ENCODE data around the gene TTC34. TPM values are rescaled to one million over a fixed set of nuclear protein-coding genes. Genes with fewer than 3 reads are reported as not detected.
"Not testable (repeated sequence)": the region's sequence is repeated elsewhere in the genome, so short reads cannot be mapped to it uniquely, and the experiment has no call there.

TTC34 gene
- polyA plus RNA-seq, 3 donors: 0.90 to 2.1 (median 0.98) TPM

DNA sequence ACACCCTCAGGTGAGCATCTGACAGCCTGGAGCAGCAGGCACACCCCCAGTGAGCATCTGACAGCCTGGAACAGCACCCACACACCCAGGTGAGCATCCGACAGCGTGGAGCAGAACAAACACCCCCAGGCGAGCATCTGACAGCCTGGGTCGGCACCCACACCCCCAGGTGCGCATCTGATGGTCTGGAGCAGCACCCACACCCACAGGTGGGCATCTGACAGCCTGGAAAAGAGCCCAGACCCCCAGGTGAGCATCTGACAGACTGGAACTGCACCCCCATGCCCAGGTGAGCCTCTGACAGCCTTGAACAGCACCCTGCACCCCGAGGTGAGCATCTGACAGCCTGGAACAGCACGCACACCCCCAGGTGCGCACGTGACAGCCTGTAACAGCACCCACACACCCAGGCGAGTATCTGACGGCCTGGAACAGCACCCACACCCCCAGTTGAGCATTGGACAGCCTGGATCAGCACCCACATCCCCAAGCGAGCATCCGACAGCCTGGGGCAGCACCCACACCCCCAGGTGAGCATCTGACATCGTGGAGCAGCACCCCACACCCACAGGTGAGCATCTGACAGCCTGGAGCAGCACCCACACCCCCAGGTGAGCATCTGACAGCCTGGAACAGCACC, 51.3 kb downstream of the TTC34 start:
- DNase-seq (ENCODE audit: extremely low read depth in 1 of 11, low read depth in 9 of 11, low spot score in 4 of 11): not testable (repeated sequence)

DNA sequence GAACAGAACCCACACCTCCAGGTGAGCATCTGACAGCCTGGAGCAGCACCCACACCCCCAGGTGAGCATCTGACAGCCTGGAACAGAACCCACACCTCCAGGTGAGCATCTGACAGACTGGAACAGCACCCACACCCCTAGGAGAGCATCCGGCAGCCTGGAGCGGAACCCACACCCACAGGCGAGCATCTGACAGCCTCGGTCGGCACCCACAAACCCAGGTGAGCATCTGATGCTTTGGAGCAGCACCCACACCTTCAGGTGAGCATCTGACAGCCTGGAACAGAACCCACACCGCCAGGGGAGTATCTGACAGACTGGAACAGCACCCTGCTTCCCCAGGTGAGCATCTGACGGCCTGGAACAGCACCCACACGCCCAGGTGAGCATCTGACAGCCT, 52.9 kb downstream of the TTC34 start:
- not testable (repeated sequence) for DNase-seq (ENCODE audit: extremely low read depth in 1 of 11, low read depth in 9 of 11, low spot score in 4 of 11)

DNA sequence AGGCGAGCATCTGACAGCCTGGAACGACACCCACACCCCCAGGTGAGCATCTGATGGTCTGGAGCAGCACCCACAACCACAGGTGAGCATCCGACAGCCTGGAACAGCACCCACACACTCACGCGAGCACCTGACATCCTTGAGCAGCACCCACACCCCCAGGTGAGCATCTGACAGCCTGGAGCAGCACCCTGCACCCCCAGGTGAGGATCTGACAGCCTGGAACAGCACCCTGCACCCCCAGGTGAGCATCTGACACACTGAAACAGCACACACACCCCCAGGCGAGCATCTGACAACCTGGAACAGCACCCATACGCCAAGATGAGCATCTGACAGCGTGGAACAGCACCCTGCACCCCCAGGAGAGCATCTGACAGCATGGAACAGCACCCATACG, 106.7 kb downstream of the TTC34 start:
- DNase-seq (ENCODE audit: extremely low read depth in 1 of 11, low read depth in 9 of 11, low spot score in 4 of 11): not testable (repeated sequence)

DNA sequence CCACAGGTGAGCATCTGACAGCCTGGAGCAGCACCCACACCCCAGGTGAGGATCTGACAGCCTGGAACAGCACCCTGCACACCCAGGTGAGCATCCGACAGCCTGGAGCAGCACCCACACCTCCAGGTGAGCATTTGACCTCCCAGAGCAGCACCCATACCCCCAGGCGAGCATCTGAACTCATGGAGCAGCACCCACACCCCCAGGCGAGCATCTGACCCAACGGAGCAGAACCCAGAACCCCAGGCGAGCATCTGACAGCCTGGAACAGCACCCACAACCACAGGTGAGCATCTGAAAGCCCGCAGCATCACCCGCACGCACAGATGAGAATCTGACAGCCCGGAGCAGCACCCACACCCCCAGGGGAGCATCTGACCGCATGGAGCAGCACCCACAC, 111.3 kb downstream of the TTC34 start:
- not testable (repeated sequence) for DNase-seq (ENCODE audit: extremely low read depth in 1 of 11, low read depth in 9 of 11, low spot score in 4 of 11)

DNA sequence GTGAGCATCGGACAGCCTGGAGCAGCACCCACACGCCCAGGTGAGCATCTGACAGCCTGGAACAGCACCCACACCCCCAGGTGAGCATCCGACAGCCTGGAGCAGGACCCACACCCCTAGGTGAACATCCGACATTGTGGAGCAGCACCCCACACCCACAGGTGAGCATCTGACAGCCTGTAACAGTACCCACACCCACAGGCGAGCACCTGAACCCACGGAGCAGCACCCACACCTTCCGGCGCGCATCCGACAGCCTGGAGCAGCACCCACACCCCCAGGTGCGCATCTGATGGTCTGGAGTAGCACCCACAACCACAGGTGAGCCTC, 113.2 kb downstream of the TTC34 start:
- not testable (repeated sequence) for DNase-seq (ENCODE audit: extremely low read depth in 1 of 11, low read depth in 9 of 11, low spot score in 4 of 11)

DNA sequence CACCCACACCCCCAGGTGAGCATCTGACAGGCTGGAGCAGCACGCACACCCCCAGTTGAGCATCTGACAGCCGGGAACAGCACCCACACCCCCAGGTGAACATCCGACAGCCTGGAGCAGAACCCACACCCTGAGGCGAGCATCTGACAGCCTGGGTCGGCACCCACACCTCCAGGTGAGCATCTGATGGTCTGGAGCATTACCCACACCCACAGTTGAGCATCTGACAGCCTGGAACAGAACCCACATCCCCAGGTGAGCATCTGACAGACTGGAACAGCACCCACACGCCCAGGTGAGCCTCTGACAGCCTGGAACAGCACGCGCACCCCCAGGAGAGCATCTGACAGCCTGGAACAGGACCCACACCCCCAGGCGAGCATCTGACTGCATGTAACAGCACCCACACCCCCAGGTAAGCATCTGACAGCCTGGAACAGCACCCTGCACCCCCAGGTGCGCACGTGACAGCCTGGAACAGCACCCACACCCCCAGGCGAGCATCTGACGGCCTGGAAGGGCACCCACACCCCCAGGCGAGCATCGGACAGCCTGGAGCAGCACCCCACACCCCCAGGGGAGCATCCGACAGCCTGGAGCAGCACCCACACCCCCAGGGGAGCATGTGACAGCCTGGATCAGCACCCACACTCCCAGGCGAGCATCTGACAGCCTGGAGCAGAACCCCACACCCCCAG, 113.7 kb downstream of the TTC34 start:
- DNase-seq (ENCODE audit: extremely low read depth in 1 of 11, low read depth in 9 of 11, low spot score in 4 of 11): not testable (repeated sequence)

DNA sequence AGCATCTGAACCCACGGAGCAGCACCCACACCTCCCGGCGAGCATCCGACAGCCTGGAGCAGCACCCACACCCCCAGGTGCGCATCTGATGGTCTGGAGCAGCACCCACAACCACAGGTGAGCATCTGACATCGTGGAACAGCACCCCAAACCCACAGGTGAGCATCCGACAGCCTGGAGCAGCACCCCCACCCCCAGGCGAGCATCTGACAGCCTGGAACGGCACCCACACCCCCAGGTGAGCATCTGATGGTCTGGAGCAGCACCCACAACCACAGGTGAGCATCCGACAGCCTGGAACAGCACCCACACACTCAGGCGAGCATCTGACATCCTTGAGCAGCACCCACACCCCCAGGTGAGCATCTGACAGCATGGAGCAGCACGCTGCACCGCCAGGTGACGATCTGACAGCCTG, 114.3 kb downstream of the TTC34 start:
- not testable (repeated sequence) for DNase-seq (ENCODE audit: extremely low read depth in 1 of 11, low read depth in 9 of 11, low spot score in 4 of 11)

DNA sequence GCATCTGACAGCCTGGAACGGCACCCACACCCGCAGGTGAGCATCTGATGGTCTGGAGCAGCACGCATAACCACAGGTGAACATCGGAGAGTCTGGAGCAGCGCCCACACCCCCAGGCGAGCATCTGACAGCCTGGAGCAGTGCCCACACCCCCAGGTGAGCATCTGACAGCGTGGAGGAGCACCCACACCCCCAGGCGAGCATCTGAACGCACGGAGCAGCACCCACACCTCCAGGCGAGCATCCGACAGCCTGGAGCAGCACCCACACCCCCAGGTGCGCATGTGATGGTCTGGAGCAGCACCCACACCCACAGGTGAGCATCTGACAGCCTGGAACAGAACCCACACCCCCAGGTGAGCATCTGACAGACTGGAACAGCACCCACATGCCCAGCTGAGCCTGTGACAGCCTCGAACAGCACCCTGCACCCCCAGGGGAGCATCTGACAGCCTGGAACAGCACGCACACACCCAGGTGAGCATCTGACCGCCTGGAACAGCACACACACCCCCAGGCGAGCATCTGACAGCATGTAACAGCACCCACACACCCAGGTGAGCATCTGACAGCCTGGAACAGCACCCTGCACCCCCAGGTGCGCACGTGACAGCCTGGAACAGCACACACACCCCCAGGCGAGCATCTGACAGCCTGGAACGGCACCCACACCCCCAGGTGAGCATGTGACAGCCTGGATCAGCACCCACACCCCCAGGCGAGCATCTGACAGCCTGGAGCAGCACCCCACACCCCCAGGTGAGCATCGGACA, 115.2 kb downstream of the TTC34 start:
- not testable (repeated sequence) for DNase-seq (ENCODE audit: extremely low read depth in 1 of 11, low read depth in 9 of 11, low spot score in 4 of 11)

DNA sequence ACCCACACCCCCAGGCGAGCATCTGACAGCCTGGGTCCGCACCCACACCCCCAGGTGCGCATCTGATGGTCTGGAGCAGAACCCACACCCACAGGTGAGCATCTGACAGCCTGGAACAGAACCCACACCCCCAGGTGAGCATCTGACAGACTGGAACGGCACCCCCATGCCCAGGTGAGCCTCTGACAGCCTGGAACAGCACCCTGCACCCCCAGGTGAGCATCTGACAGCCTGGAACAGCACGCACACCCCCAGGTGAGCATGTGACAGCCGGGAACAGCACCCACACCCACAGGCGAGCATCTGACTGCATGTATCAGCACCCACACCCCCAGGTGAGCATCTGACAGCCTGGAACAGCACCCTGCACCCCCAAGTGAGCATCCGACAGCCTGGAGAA, 115.8 kb downstream of the TTC34 start:
- not testable (repeated sequence) for DNase-seq (ENCODE audit: extremely low read depth in 1 of 11, low read depth in 9 of 11, low spot score in 4 of 11)

DNA sequence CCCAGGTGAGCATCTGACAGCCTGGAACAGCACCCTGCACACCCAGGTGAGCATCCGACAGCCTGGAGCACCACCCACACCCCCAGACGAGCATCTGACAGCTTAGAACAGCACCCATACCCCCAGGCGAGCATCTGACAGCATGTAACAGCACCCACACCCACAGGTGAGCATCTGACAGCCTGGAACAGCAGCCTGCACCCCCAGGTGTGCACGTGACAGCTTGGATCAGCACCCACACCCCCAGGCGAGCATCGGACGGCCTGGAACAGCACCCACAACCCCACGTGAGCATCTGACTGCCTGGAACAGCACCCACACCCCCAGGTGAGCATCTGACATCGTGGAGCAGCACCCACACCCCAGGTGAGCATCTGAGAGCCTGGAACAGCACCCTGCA, 116.6 kb downstream of the TTC34 start:
- DNase-seq (ENCODE audit: extremely low read depth in 1 of 11, low read depth in 9 of 11, low spot score in 4 of 11): not testable (repeated sequence)

DNA sequence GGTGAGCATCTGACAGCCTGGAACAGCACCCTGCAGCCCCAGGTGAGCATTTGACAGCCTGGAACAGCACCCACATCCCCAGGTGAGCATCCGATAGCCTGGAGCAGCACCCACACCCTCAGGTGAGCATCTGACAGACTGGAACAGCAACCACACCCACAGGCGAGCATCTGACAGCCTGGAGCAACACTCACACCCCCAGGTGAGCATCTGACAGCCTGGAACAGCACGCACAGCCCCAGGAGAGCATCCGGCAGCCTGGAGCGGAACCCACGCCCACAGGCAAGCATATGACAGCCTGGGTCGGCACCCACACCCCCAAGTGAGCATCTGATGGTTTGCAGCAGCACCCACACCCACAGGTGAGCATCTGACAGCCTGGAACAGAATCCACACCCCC, 117.5 kb downstream of the TTC34 start:
- not testable (repeated sequence) for DNase-seq (ENCODE audit: extremely low read depth in 1 of 11, low read depth in 9 of 11, low spot score in 4 of 11)

DNA sequence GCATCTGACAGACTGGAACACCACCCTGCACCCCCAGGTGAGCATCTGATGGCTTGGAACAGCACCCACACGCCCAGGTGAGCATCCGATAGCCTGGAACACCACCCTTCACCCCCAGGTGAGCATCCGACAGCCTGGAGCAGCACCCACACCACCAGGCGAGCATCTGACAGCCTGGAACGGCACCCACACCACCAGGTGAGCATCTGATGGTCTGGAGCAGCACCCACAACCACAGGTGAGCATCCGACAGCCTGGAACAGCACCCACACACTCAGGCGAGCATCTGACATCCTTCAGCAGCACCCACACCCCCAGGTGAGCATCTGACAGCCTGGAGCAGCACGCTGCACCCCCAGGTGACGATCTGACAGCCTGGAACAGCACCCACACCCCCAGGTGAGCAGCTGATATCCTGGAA, 118.2 kb downstream of the TTC34 start:
- DNase-seq (ENCODE audit: extremely low read depth in 1 of 11, low read depth in 9 of 11, low spot score in 4 of 11): not testable (repeated sequence)

DNA sequence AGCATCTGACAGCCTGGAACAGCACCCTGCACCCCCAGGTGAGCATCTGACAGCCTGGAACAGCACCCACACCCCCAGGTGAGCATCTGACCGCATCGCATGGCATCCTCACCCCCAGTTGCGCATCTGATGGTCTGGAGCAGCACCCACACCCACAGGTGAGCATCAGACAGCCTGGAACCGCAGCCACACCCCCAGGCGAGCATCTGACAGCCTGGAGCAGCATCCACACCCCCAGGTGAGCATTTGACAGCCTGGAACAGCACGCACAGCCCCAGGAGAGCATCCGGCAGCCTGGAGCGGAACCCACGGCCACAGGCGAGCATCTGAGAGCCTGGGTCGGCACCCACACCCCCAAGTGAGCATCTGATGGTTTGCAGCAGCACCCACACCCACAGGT, 118.6 kb downstream of the TTC34 start:
- not testable (repeated sequence) for DNase-seq (ENCODE audit: extremely low read depth in 1 of 11, low read depth in 9 of 11, low spot score in 4 of 11)

DNA sequence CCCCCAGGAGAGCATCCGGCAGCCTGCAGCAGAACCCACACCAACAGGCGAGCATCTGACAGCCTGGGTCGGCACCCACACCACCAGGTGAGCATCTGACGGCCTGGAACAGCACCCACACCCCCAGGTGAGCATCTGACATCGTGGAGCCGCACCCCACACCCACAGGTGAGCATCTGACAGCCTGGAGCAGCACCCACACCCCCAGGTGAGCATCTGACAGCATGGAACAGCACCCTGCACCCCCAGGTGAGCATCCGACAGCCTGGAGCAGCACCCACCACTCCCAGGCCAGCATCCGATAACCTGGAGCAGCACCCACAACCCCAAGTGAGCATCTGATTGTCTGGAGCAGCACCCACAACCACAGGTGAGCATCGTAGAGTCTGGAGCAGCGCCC, 124.8 kb downstream of the TTC34 start:
- DNase-seq (ENCODE audit: extremely low read depth in 1 of 11, low read depth in 9 of 11, low spot score in 4 of 11): not testable (repeated sequence)

DNA sequence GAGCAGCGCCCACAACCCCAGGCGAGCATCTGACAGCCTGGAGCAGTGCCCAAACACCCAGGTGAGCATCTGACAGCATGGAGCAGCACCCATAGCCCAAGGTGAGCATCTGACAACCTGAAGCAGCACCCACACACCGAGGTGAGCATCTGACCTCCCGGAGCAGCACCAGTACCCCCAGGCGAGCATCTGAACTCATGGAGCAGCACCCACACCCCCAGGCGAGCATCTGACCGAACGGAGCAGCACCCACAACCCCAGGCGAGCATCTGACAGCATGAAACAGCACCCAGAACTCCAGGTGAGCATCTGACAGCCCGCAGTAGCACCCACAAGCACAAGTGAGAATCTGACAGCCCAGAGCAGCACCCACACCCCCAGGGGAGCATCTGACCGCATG, 129.8 kb downstream of the TTC34 start:
- not testable (repeated sequence) for DNase-seq (ENCODE audit: extremely low read depth in 1 of 11, low read depth in 9 of 11, low spot score in 4 of 11)

DNA sequence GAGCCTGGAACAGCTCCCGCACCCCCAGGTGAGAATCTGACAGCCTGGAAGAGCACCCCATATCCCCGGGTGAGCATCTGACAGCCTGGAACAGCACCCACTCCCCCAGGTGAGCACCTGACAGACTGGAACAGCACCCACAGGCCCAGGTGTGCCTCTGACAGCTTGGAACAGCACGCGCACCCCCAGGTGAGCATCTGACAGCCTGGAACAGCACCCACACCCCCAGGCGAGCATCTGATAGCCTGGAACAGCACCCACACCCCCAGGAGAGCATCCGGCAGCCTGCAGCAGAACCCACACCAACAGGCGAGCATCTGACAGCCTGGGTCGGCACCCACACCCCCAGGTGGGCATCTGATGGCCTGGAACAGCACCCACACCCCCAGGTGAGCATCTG, 141.7 kb downstream of the TTC34 start:
- DNase-seq (ENCODE audit: extremely low read depth in 1 of 11, low read depth in 9 of 11, low spot score in 4 of 11): not testable (repeated sequence)

DNA sequence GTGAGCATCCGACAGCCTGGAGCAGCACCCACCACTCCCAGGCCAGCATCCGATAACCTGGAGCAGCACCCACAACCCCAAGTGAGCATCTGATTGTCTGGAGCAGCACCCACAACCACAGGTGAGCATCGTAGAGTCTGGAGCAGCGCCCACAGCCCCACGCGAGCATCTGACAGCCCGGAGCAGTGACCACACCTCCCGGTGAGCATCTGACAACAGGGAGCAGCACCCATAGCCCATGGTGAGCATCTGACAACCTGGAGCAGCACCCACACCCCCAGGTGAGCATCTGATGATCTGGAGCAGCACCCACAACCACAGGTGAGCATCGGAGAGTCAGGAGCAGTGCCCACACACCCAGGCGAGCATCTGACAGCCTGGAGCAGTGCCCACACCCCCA, 143.6 kb downstream of the TTC34 start:
- not testable (repeated sequence) for DNase-seq (ENCODE audit: extremely low read depth in 1 of 11, low read depth in 9 of 11, low spot score in 4 of 11)

DNA sequence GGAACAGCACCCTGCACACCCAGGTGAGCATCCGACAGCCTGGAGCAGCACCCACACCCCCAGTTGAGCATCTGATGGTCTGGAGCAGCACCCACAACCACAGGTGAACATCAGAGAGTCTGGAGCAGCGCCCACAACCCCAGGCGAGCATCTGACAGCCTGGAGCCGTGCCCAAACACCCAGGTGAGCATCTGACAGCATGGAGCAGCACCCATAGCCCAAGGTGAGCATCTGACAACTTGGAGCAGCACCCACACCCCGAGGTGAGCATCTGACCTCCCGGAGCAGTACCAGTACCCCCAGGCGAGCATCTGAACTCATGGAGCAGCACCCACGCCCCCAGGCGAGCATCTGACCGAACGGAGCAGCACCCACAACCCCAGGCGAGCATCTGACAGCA, 144.4 kb downstream of the TTC34 start:
- DNase-seq (ENCODE audit: extremely low read depth in 1 of 11, low read depth in 9 of 11, low spot score in 4 of 11): not testable (repeated sequence)

DNA sequence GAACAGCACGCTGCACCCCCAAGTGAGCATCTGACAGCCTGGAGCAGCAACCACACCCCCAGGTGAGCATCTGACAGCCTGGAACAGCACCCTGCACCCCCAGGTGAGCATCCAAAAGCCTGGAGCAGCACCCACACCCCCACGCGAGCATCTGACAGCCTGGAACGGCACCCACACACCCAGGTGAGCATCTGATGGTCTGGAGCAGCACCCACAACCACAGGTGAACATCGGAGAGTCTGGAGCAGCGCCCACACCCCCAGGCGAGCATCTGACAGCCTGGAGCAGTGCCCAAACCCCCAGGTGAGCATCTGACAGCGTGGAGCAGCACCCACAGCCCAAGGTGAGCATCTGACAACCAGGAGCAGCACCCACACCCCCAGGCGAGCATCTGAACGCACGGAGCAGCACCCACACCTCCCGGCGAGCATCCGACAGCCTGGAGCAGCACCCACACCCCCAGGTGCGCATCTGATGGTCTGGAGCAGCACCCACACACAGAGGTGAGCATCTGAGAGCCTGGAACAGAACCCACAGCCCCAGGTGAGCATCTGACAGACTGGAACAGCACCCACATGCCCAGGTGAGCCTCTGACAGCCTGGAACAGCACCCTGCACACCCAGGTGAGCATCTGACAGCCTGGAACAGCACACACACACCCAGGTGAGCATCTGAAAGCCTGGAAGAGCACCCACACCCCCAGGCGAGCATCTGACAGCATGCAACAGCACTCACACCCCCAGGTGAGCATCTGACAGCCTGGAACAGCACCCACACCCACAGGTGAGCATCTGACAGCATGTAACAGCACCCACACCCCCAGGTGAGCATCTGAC, 145.7 kb downstream of the TTC34 start:
- DNase-seq (ENCODE audit: extremely low read depth in 1 of 11, low read depth in 9 of 11, low spot score in 4 of 11): not testable (repeated sequence)
